Right lobe of liver (tissue), 6 donors: ENCODE measurements around the gene DRD2. TPM values are rescaled to one million over a fixed set of nuclear protein-coding genes. Genes with fewer than 3 reads are reported as not detected.

Experiments used
- ATAC-seq, 4 donors: fragments of 200-7000 bp; cut with Tn5 transposase; one replicate each; pipeline ENCODE4 v1.9.1; 2020; ENCODE audit warnings: mild to moderate bottlenecking in 4 of 4, moderate library complexity in 4 of 4
- DNase-seq, 3 donors: peaks; one replicate each; pipeline ENCODE4 v3.0.0-alpha.2; 2020
- H3K27ac ChIP-seq, 3 donors: fragments of 200-600 bp; one replicate each; pipeline ENCODE4 v1.8.0; 2022
- H3K27me3 ChIP-seq, 2 donors: fragments of 200-600 bp; one replicate each; pipeline ENCODE4 v1.8.0; 2022
- H3K36me3 ChIP-seq, 4 donors: fragments of 200-600 bp; sonication (generic) in 1 of 4; one replicate each; pipeline versions ENCODE4 v1.5.1 to v1.8.0; 2017 to 2022; ENCODE audit warnings: control low read depth in 1 of 4
- H3K4me1 ChIP-seq, 4 donors: fragments of 200-600 bp; sonication (generic) in 1 of 4; one replicate each; pipeline versions ENCODE4 v1.5.1 to v1.8.0; 2017 to 2022; ENCODE audit warnings: control low read depth in 1 of 4
- H3K4me3 ChIP-seq, 3 donors: fragments of 200-600 bp; one replicate each; pipeline ENCODE4 v1.8.0; 2022
- H3K9me3 ChIP-seq, 4 donors: fragments of 200-600 bp; sonication (generic) in 1 of 4; one replicate each; pipeline versions ENCODE4 v1.5.1 to v1.8.0; 2017 to 2022; ENCODE audit warnings: control low read depth in 1 of 4
- POLR2A ChIP-seq: fragments of 450-650 bp; IDR thresholded peaks from one replicate; pipeline ENCODE4 v1.6.1; 2017; ENCODE audit warnings: antibody characterized with exemption, mild to moderate bottlenecking
- WGBS: methylation state at CpG from one replicate; pipeline ENCODE4 v1.1.6; 2018; ENCODE audit warnings: low coverage, low lambda C conversion rate; ENCODE audit not compliant: insufficient coverage; ENCODE audit errors: missing lambda C conversion rate; 5-methylcytosine and 5-hydroxymethylcytosine counted together
- intact Hi-C, 2 donors: fragments of 100-400 bp; cut with DNase I; formaldehyde crosslinking; loops; one replicate each; pipeline versions ENCODE4 v1.11.2 to v1.14.1; 2022
- total RNA-seq, 6 experiments: library from RNA; depleted of rRNA in 2 of 6; stranded (reverse); fragments of >200 nt in 2 of 6; fragmentation: NEBNext Ultra II Directional in 3 of 6; extraction: Animal tissue kit (Norgen Biotek cat#: 25700) in 3 of 6; gene quantifications; one replicate each; pipeline versions ENCODE4 v1.1.0 to v1.2.4, GENCODE V29; 2016 to 2023
- TF ChIP-seq, protein P1 (sequence below), 4 donors: fragments of 200-600 bp in 3 of 4; fragments of 450-650 bp in 1 of 4; IDR thresholded peaks; one replicate each; pipeline versions ENCODE4 v1.5.1 to v1.8.0; 2016 to 2022; ENCODE audit warnings: antibody characterized with exemption in 4 of 4, mild to moderate bottlenecking in 2 of 4
- donor health status: DM: no; HTN: yes; CAD: no.
- donor health status: DM: no; HTN: no; CAD: no.
- donor health status: DM: no; HTN: no; CAD: no.
- donor health status: DM: no; HTN: yes; CAD: no.
- donor health status: DM: no; HTN: yes; CAD: no.

The DRD2 gene
- total RNA-seq, 6 experiments from 2014 or later, result 0.13 TPM; not detected in 5

DNA sequence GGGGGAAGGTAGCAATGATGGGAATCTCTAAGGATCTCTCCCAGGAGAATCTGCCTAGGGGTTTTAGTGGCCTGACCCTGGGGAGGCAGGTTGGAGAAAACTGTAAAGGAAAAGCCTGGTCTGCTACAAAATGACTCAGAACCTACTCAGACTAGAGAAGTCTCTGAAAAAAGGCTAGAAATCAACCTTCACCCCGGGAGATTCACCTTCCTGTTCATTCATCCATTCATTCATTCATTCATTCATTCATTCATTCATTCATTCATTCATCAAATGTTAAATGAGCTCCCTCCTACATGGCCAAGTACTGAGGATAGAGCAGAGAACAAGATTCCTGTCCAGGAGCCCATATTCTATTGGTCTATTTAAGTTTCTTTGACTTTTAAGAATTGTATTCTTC, 96.5 kb downstream of the DRD2 start:
- Histone ChIP-seq H3K27ac (no peak overlapping the region), H3K36me3 (no peaks in the 10 kb centered on the region), H3K9me3 (no peaks in the 10 kb centered on the region), H3K4me3 (no peak overlapping the region), H3K27me3 (no peaks in the 10 kb centered on the region), H3K4me1 (no peaks in the 10 kb centered on the region)
- no peak for ATAC-seq
- TF ChIP-seq, protein P1, sequence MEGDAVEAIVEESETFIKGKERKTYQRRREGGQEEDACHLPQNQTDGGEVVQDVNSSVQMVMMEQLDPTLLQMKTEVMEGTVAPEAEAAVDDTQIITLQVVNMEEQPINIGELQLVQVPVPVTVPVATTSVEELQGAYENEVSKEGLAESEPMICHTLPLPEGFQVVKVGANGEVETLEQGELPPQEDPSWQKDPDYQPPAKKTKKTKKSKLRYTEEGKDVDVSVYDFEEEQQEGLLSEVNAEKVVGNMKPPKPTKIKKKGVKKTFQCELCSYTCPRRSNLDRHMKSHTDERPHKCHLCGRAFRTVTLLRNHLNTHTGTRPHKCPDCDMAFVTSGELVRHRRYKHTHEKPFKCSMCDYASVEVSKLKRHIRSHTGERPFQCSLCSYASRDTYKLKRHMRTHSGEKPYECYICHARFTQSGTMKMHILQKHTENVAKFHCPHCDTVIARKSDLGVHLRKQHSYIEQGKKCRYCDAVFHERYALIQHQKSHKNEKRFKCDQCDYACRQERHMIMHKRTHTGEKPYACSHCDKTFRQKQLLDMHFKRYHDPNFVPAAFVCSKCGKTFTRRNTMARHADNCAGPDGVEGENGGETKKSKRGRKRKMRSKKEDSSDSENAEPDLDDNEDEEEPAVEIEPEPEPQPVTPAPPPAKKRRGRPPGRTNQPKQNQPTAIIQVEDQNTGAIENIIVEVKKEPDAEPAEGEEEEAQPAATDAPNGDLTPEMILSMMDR (IDR thresholded peaks at IDR 0.05), result no peak
- no peak for TF ChIP-seq POLR2A
- DNase-seq, result no peak
- intact Hi-C loops, result no loop called here
- no CpG with 5 or more reads among the region's 1 CpG for WGBS

DNA sequence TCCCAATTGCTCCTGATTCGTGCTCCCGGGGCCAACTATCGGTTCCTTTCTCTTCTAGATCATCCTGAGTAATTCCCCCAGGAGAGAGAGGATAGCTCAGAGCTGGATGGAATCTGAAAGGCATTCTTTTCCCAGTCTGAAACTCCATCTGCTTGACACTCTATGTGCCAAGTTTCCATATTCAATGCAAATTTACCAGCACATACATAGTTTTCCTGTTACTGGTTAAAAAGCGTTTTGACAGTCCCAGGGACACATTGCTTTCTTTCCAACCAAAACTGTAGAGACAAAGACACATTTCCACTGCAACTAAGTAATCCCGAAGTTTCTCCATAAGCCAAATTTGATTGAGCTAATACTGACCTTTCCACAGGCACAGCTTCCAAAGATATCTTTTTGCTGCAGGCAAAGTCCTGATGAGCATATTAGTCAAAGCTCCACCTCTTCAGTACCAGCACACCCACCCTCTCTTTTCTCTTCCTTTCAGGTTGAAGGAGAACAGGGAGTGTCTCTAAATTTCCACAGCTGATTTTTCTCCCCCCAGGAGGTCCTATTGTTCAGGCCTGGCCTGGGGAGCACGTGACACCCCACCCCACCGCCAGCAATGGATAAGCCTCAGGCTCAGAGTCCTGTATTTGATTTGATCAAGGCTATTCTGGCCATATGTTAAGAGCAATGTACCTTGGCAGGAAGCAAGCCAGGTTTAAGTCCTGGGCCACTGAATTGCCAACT, 97.4 kb downstream of the DRD2 start:
- Histone ChIP-seq H3K4me3 (no peak overlapping the region), H3K36me3 (no peaks in the 10 kb centered on the region), H3K4me1 (no peaks in the 10 kb centered on the region), H3K27ac (no peak overlapping the region), H3K9me3 (no peaks in the 10 kb centered on the region), H3K27me3 (no peaks in the 10 kb centered on the region)
- TF ChIP-seq POLR2A, result no peak
- TF ChIP-seq, protein P1 (IDR thresholded peaks at IDR 0.05), result no peak
- ATAC-seq, result no peak
- DNase-seq, result no peak
- intact Hi-C loops, result no loop called here
- 58% methylated on average over 7 of the region's 7 CpGs for WGBS

DNA sequence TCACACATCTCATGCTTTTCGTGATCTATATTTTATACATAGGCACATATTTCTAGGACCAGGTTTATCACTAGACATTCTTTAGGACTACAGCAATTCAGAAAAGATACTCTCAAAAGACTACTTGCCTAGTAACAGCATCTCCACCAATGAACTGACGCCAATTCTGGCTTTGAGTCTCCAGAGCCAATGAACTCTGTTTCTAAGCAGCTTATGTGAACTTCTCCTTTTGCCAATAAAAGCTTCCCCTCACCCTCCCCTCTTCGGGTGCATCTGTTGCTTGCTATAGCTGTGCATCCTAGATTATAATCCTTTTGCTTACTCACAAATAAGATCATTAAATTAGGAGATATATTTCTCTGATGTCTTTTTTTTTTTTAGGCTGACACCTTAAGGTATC, 99.0 kb downstream of the DRD2 start:
- H3K36me3 ChIP-seq, result no peaks in the 10 kb centered on the region
- H3K4me3 ChIP-seq, result no peak overlapping the region
- no peaks in the 10 kb centered on the region for H3K27me3 ChIP-seq
- ATAC-seq (no peak), DNase-seq (no peak)
- H3K4me1 ChIP-seq, result no peaks in the 10 kb centered on the region
- H3K27ac ChIP-seq, result no peak overlapping the region
- TF ChIP-seq, protein P1 (IDR thresholded peaks at IDR 0.05), result no peak
- no peak for TF ChIP-seq POLR2A
- WGBS, result 45% methylated on average over 3 of the region's 3 CpGs
- no peaks in the 10 kb centered on the region for H3K9me3 ChIP-seq
- intact Hi-C loops, result no loop called here

DNA sequence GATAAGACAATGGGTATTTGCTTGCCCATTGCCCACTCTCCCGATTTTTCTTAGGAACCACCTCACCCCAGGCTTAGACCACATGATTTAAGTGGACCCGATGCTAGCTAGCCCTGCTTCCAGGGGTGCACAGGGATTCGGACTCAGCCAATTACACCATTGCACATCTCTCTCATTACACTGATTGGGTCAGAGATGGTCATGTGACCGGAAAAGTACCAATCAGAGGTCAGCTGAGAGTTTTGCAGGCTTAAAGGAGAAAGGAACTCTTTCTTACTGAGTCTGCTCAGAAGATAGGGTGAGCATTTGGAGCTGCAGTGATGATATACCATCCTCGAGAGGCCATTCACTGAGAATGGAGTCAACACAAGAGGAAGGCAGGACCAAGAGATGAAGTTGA, 99.8 kb downstream of the DRD2 start:
- no peaks in the 10 kb centered on the region for H3K9me3 ChIP-seq
- DNase-seq, result no peak
- no peaks in the 10 kb centered on the region for H3K4me1 ChIP-seq
- no peaks in the 10 kb centered on the region for H3K36me3 ChIP-seq
- H3K4me3 ChIP-seq, result no peak overlapping the region
- no peak overlapping the region for H3K27ac ChIP-seq
- WGBS, result 79% methylated on average over 5 of the region's 5 CpGs
- intact Hi-C loops, result no loop called here
- ATAC-seq, result no peak
- TF ChIP-seq, protein P1 (IDR thresholded peaks at IDR 0.05), result no peak
- TF ChIP-seq POLR2A, result no peak
- no peaks in the 10 kb centered on the region for H3K27me3 ChIP-seq
